GM18511 (cell line): ENCODE data around the gene TRIM44.

Source experiments
- ATAC-seq: cut with Tn5 transposase; IDR thresholded peaks from one replicate; pipeline ENCODE4 v1.9.1; 2021; ENCODE audit warnings: mild to moderate bottlenecking, moderate library complexity; ENCODE audit not compliant: unreplicated experiment

The TRIM44 gene

DNA sequence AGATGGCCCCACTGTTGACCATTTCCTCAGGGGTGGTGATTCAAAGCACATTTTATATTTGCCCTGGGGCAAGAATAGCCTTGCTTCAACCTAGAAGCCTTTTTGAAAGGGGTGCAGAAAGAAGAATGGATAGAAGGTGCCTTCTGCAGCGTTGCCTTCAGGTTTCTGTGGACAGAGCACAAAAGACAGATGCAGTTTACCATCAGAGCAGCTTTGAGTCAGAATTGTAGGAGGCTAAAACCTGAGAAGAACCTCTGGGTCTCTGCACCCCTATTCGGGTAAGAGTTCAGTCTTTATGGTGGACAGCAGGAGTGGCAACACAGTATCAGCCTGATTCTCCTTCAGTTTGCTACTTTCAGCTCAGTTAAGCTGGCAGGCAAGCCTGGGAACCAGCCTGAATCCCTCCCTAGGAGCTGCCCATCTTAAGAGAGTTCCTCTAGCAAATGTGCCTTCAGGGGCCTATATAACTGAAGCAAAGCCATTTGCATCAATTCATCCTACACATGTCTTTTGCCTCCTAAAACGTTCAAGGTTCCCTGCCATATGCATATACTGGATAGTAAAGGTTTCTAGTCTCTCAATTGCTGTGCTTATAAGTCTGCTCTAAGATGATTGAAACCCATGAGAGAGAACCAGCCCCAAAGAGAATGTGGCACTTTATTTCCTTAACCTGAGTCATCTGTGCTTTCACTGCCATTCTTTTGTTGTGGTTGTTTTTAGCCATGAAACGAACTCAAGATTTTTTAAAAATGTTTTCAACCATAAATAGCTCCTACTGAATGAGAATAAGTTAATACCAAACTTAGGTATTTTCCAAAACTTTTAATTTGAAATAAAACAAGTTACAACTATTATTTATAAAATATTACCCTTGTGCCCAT is 123.0 kb downstream of the TRIM44 start:
- ATAC-seq = peak; percentile 59

- ATAC-seq = no peak
Measured at GRCh38 chr11:35786188-35786587, 123.6 kb downstream of the TRIM44 start.

GRCh38 chr11:35787013-35787504 is 124.5 kb downstream of the TRIM44 start:
- no peak for ATAC-seq

DNA sequence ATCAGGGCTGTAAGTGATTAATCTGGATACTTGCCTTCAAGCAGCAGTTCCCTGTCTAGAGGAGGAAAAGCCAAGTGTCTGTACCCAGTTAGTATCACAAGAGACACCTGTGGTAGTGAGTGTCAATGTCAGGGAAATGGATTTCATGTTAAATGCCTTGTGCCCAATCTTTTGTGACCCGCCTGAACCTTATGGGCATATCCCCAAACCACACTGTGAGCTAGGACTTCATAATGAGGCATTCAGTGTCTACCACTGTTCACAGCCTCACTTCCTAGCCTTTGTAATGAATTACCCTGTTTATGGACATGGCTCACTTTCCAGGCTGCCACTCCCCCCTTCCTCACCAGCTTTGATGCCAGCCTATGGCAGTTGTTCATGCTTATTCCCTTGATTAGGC is 125.1 kb downstream of the TRIM44 start:
- no peak for ATAC-seq

DNA sequence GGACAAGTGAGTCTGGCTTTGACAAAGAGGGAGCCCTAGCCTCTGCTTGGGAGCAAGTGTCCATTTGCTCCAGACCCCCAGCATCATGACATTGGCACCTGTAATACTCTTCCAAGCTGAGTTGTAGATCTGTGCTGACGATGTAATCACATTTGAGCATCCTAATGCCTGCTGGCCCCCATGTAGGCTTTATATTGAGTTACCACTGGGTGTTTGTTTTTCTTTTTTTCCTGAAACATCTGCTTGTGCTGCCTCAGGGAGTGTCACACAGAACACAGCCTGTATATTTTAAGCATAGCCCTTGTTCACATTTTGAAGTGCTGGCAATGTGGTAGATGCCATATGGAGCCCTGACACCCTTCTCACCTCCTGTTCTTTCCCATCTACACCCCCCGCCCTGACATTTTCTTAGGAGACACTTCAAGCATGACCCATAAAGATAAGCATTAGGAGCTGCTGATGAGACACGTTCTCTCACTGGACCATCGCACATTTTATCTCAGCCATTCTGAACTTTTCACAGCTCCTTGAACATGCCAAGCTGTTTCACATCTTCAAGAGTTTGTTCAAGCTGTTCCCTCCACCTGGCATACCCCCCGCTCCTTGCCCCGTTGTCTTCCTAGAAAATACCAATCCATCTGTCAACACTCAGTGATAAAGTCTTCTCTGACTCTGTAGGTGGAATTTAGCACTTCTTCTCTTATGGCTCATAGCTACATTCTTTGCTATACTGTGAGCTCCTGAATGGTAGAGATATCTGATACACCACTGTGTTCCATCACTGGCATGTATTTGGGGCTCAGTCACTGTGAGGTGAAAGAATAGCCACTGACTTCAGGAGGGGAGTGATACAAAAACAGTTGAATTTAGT is 128.7 kb downstream of the TRIM44 start:
- no peak for ATAC-seq

GRCh38 chr11:35792148-35792845 is 129.7 kb downstream of the TRIM44 start:
- ATAC-seq = peak; percentile 4

GRCh38 chr11:35792846-35793192 is 130.2 kb downstream of the TRIM44 start:
- peak; percentile 73 for ATAC-seq

- no peak for ATAC-seq
Measured at GRCh38 chr11:35794333-35794732, 131.8 kb downstream of the TRIM44 start.

GRCh38 chr11:35794850-35795249 is 132.3 kb downstream of the TRIM44 start:
- no peak for ATAC-seq

DNA sequence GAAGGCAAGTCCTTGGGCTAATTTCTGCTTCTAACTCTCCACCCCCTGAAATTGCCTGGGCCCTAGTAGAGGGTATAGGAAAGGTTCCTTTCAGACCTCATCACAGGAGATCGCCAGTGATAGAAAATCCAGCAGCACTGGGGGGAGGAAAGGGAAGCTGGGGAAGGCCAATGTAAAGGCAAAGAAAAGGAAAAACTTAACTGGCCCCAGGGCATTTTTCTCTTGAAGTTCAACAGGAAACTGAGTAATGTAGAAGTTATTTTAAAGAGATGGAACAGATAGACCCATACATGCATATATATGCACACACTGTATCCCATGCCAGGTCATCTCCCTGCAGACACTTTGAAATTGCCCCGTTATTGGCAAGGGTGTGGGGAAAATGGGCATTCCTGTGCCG is 134.0 kb downstream of the TRIM44 start:
- no peak for ATAC-seq

DNA sequence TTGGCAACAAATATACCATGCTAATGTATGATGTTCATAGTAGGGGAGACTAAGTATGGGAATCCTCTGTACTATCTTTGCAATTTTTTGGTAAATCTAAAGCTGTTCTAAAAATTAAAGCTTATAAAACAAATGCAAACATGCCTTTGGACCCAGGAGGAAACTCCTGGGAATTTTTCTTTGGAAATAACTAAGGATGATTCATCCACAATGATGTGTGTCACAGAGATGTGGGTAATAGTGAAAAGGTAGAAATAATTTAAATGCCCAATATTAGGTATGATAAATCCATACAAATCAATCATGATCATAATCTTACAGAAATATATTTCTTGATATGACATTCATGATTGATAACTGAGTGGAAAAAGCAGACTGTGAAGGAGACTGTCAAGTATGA is 135.8 kb downstream of the TRIM44 start:
- no peak for ATAC-seq

- no peak for ATAC-seq
Measured at GRCh38 chr11:35798983-35799382, 136.4 kb downstream of the TRIM44 start.

GRCh38 chr11:35799655-35800054 is 137.1 kb downstream of the TRIM44 start:
- ATAC-seq = no peak

DNA sequence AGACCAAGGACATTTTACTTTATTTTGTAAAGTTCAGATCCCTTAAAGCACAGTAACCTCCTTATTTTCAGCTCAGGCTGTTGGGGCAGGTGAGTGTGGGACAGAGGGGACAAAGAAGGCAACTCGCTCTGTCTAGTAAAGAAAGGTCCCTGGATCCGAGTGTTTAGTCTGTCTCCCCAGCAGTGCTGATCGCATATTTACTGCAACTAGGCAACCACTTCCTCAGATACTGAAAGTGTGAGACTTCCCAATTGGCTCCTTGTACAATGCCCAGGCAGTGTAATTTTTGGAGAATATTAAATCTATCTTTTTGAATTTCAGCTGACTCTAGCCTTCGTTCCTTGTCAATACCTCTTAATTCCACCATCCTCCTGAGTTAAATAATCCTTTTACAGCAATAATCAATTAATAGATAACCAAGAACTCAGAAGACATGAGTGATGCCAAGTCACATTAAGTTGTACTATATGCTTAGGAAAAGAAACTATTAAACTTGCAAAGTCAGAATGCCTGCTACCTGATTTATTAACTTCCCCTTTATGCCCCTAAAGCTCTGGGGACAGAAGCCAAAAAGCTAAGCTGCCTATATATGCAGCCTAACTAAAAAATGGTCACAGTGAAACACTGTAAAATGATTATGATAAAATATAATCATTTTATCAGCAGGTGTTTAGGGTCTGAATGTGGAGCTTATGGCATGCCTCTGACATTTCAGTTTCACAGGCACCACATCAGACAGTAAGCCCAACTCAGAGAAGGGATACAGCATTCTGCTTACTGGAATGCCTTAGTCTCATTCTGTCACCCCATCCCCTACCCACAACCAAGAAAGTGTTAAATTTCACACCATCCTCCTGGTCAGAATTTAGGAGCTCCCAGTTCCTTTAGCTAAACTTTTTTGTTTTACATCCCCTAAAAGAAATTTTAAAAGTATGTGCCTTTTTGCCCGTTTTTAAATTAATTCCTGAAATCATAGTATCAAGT is 138.7 kb downstream of the TRIM44 start:
- ATAC-seq = peak; percentile 66

DNA sequence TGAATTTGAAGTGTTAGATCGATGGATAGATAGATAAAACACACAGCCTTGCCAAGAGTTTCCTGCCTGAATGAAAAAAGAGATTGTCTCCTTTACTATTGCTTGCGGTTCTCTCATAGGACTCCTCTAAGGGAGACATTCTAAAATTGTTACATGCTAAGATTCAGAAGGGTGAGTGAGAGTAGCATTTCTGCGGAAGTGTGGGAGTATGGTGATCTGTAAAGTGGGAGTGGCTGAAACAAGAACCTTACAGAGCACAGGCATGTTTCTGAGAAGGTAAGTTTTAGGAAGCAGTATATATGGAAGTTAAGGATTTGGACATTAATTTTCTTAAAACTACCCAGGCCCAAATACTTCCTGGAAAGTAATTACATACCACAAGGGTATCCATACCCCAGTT is 139.6 kb downstream of the TRIM44 start:
- no peak for ATAC-seq

DNA sequence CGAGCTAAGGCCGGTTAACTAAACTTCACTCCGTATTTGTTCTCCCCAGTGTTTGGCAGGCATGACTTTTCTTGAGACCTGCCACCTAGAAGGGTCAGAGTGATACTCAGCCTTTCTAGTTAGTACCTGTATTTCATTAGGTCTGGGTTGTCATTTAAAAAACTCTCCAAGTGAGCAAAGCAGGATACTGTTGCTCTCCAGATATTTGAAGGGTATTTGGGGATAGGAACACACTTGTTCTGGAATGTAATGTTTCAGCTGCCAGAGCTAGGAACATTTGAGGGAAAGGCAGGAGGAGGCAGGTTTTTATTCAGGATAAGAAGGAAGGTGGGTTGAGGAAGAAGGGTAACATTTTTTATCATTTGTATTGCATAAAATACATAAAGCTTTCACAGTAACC is 140.1 kb downstream of the TRIM44 start:
- no peak for ATAC-seq

DNA sequence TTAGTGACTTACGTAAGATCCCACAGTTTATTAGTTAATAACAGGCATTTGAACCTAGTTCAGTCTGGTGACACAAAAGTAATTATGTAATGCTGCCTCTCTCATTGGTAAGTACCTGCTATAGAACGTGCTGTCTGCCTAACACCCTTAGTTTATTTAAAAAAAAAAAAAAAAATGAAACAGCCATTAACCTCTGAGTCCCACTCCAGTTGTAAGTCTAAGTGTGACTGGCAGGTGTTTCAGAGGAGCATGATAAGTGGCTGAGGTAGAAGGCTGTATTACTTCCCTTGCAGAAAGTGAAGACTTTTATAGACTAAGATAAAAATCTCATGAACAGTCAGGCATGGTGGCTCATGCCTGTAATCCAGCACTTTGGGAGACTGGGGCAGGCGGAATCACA is 140.5 kb downstream of the TRIM44 start:
- ATAC-seq = no peak

DNA sequence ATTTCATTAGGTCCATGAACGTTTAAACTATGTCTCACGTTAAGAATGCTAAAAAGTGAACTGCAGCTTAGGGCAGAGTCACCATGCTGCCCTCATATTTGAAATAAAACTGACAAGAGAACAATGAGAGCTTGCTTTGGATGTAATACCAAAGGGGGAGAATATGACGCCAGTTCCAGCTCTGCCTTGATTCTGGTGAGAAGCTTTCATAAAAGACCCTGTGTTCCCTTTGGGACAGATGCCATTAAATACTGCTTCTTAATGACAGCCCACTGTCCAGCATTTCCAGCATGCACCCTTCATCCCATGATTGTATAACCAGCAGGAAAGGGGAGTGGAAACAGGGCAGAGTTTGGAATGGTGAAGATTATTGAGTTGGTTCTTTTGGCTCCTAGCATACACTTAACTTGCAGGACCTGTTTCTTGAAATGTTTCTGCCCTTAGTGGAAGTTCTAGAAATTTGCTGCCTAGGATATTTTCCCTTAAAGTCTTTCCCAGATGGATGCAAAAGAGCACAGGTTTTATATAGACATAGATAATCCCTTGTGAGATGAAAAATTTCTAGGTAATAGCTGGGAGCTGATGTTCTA is 142.0 kb downstream of the TRIM44 start:
- ATAC-seq = no peak

DNA sequence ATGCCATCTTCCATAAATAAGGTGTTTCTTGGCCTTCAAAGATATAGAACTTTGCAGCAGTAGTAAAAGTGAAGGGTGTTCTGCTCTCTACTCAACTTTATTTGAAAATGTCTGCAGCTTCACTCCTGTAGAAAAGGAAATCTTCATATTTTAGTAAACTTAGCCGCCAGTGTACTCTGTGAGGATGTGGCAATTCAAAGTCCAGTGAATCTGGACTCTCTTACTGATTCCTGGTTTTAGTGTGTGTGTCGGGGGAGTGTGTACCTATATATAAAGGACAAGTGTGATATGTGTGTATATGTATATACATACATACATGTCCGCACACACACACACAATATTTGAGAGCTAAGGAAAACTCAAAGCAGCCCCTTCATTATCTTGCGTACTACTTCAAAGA is 147.0 kb downstream of the TRIM44 start:
- ATAC-seq = no peak
